ENCODE results near the gene GAS2L2. TPM values are rescaled to one million over a fixed set of nuclear protein-coding genes. Genes with fewer than 3 reads are reported as not detected.

GAS2L2 gene
- total and polyA plus RNA-seq, 2 of the 8 experiments (the other 6 are each of a cell fraction or from before 2014, with no cell fraction given): 0.09 to 0.13 TPM

GRCh38 chr17:35763767-35764122 lies 10.7 kb upstream of the GAS2L2 start:
- Histone ChIP-seq H4K8ac (ENCODE audit: extremely low read depth, insufficient read depth, low read length) (peak overlapping the region; percentile 47; the same call in 1 of the 2 replicates), H4K20me1 (replicated peaks in 1 of 2; ENCODE audit: control insufficient read depth in 1 of 2, insufficient read depth in 2 of 2, low read length in 2 of 2) (no peaks in the 10 kb centered on the region), H3K4ac (replicated peaks; ENCODE audit: insufficient read length, low read depth, low read length) (no peak overlapping the region), H2AK5ac (ENCODE audit: low read depth, low read length) (no peak overlapping the region), H2AFZ (ENCODE audit: low read length) (no peak overlapping the region), H3K18ac (ENCODE audit: extremely low read depth, low read length) (no peak overlapping the region), H3K23ac (ENCODE audit: insufficient read length) (no peak overlapping the region), H3K27ac (ENCODE audit: low read depth, low read length) (no peak overlapping the region), H3K79me1 (ENCODE audit: low read depth, low read length) (no peaks in the 10 kb centered on the region), H3K14ac (ENCODE audit: insufficient read length) (no peak overlapping the region), H3K9ac (replicated peaks in 1 of 4; ENCODE audit: extremely low read depth in 1 of 4, low read depth in 3 of 4, low read length in 3 of 4) (no peak overlapping the region), H2BK5ac (ENCODE audit: low read depth, low read length) (no peak overlapping the region), H3K4me2 (ENCODE audit: insufficient read depth in 1 of 2, low read depth in 2 of 2, low read length in 2 of 2) (peak overlapping the region in 1 of 2 experiments; percentile 69; a peak in 3 of 4 replicates), H3K56ac (replicated peaks; ENCODE audit: insufficient read length, low read depth, low read length) (no peak overlapping the region), H3K23me2 (ENCODE audit: low read depth, low read length) (no peaks in the 10 kb centered on the region), H2BK120ac (replicated peaks; ENCODE audit: low read depth, low read length) (no peak overlapping the region), H3K9me3 (ENCODE audit: insufficient read depth in 2 of 2, low read depth in 1 of 2, low read length in 1 of 2) (no peaks in the 10 kb centered on the region; a peak in 1 of 4 replicates), H2BK12ac (ENCODE audit: low read depth, low read length) (no peak overlapping the region), H2BK20ac (ENCODE audit: low read length) (no peak overlapping the region), H3K4me3 (ENCODE audit: extremely low read depth in 1 of 4, insufficient read depth in 2 of 4, low read depth in 3 of 4, low read length in 4 of 4) (peak overlapping the region in 2 of 4 experiments; percentile 10 to 61; a peak in 3 of 8 replicates), H4K5ac (ENCODE audit: insufficient read length, low read depth, low read length) (no peak overlapping the region), H3K4me1 (replicated peaks in 1 of 4; ENCODE audit: control insufficient read depth in 3 of 4, insufficient read depth in 4 of 4, low read length in 3 of 4) (peaks cover 0 to 12% (median 7%) of the 10 kb centered on the region in 4 experiments; a peak in 5 of 7 replicates), H2BK15ac (ENCODE audit: low read length) (no peak overlapping the region), H3K36me3 (ENCODE audit: control insufficient read depth in 2 of 4, insufficient read depth in 4 of 4, low read length in 3 of 4) (no peaks in the 10 kb centered on the region), H3K27me3 (replicated peaks in 1 of 4; ENCODE audit: control insufficient read depth in 3 of 4, extremely low read depth in 1 of 4, insufficient read depth in 3 of 4, low read length in 3 of 4) (peaks cover 0 to 3% (median 2%) of the 10 kb centered on the region in 4 experiments; a peak in 3 of 7 replicates), H4K91ac (replicated peaks; ENCODE audit: insufficient read length, low read length) (no peak overlapping the region), H3K79me2 (ENCODE audit: control insufficient read depth in 1 of 2, insufficient read depth in 2 of 2, low read length in 2 of 2) (no peaks in the 10 kb centered on the region)
- ChIA-PET POLR2A (ENCODE audit: partially characterized antibody) (interaction anchor here (0.6 to 3.4 kb wide), 16 partner anchors 9 to 188 kb away, joined by 3 to 62 read pairs (median 4); partner anchors contain the start of genes GAS2L2 and TAF15), CTCF (ENCODE audit: partially characterized antibody) (interaction anchor here (0.6 to 13.0 kb wide), 32 partner anchors 13 to 229 kb away, joined by 3 to 247 read pairs (median 4); partner anchors contain the start of genes GAS2L2, HEATR9, MMP28 and TAF15)
- DNase-seq (ENCODE audit: low read depth in 1 of 2, low spot score in 2 of 2): no peak
- WGBS, 2 experiments (ENCODE audit: extremely low coverage in 1 of 2, insufficient coverage in 1 of 2, insufficient read length in 1 of 2, insufficient replicate concordance in 2 of 2, low coverage in 1 of 2, low lambda C conversion rate in 2 of 2, missing lambda C conversion rate in 1 of 2): 44% methylated on average over 17 of the region's 17 CpGs; no CpG with 5 or more reads in 1 of the 2 experiments
- FAIRE-seq: no peak
